GM18951 (cell line): ENCODE measurements around the gene TIA1.

ENCODE experiments used
- POLR2A ChIP-seq: IDR thresholded peaks from 4 replicates; pipeline ENCODE4 v1.6.1; 2011; ENCODE audit warnings: mild to moderate bottlenecking; ENCODE audit not compliant: insufficient read length, insufficient read depth; ENCODE audit errors: extremely low read depth
- in situ Hi-C: fragments of 300-500 bp; cut with MboI; formaldehyde crosslinking; loops from one replicate; pipeline ENCODE4 v1.12.0; 2022; ENCODE audit warnings: low sequenced_read_pairs, mixed read lengths, inconsistent platforms; ENCODE audit not compliant: unreplicated experiment

The TIA1 gene

DNA sequence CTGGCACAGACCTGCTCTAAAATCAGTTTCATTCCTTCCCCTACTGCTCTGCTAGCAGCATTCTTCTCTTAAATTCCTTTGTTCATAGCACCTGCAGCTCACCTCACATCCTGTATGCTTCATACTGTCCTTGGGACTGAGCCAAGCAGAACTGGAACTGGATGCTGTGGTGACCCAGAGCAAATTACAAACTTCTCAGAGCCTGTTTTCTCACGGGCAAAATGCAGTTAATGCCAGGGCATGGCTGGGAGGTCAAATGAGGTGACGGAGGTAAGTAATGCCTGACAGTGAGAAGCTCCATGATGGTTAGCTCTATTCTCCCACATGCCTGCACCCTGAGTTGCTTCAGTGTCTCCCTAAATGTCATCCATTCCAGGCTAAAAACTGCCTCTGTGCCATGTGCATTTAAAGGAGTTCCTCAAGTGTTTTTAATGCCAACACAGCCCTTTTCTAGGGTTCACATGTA is 87.3 kb downstream of the TIA1 start:
- in situ Hi-C loops = no loop called here
- no peak for TF ChIP-seq POLR2A

DNA sequence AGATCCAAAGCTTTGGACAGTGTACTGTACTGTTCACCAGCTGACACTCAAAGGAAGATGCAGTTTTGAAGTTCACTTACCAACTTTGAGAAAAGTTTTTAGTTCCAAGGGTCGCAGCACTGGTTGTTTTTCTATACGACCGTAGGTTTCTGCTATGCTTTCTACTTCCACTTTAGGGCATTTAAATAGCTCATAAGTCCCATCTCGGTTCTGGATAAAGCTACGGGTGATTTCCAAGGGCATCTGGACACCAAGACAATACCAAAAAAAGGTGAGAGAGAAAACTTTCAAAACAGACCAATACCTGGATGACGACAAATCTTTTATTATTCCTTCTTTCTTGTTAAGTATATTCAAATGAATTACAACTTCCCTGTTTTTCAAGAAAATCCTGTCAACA is 87.9 kb downstream of the TIA1 start:
- TF ChIP-seq POLR2A = no peak
- in situ Hi-C loops = no loop called here
